Activated CD4-positive, alpha-beta memory T cell treated with anti-CD3 and anti-CD28 coated beads for 36 hours (primary cell): ENCODE data around the gene SPAAR. TPM values are rescaled to one million over a fixed set of nuclear protein-coding genes. Genes with fewer than 3 reads are reported as not detected.

Experiments used
- CTCF ChIA-PET: fragments of 350-600 bp; sonication (Branson Sonifier 250); formaldehyde crosslinking; loops from one replicate; lab custom pipeline; 2021; ENCODE audit warnings: antibody characterized with exemption, inconsistent platforms; lab: Charles Lee
- POLR2A ChIA-PET: fragments of 350-600 bp; sonication (Branson Sonifier 250); formaldehyde crosslinking; loops from one replicate; lab custom pipeline; 2021; ENCODE audit warnings: antibody characterized with exemption; lab: Charles Lee
- DNase-seq: peaks from one replicate; pipeline ENCODE4 v3.0.0-alpha.2; 2020
- H3K27ac Mint-ChIP-seq: one replicate; pipeline ENCODE4 v1.8.0; 2021; ENCODE audit warnings: mixed read lengths
- H3K27me3 Mint-ChIP-seq: one replicate; pipeline ENCODE4 v1.8.0; 2021; ENCODE audit warnings: mixed read lengths
- H3K36me3 Mint-ChIP-seq: one replicate; pipeline ENCODE4 v1.8.0; 2021; ENCODE audit warnings: mixed read lengths
- H3K4me1 Mint-ChIP-seq: one replicate; pipeline ENCODE4 v1.8.0; 2021; ENCODE audit warnings: low read depth, mixed read lengths
- H3K4me3 Mint-ChIP-seq: one replicate; pipeline ENCODE4 v1.8.0; 2021; ENCODE audit warnings: mild to moderate bottlenecking, mixed read lengths
- H3K9me3 Mint-ChIP-seq: one replicate; pipeline ENCODE4 v1.8.0; 2021; ENCODE audit warnings: mixed read lengths
- intact Hi-C: fragments of 100-400 bp; cut with micrococcal nuclease; formaldehyde crosslinking; loops from one replicate; pipeline ENCODE4 v1.15.1; 2023
- total RNA-seq, 2 experiments: library from RNA; stranded (reverse); gene quantifications; one replicate each; pipeline ENCODE4 v1.2.3, GENCODE V29; 2021

The SPAAR gene, protein sequence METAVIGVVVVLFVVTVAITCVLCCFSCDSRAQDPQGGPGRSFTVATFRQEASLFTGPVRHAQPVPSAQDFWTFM
- total RNA-seq, result not detected

DNA sequence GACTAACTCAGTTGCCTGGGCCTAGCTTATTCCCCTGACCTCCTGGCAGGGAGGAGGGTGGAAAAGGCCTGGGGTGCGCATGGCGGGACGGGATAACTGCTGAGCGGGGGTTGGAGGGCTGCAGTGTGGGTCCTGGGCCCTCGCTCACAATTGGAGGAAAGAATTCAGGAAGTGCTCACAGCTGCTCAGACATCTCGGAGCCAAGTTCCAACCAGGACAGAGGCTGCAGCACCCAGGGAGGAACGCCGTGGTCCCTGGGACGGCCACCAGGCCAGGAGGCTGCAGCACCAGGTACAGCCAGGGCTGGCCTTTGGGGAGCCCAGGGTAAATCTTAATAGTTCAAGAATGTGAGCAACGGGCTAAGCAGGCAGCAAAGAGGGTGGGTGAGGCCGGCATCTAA lies at the start of gene SPAAR:
SPAAR (plus strand) TSS at position 217 of the 400 bp plus-strand sequence. CDS start 974 bp downstream, outside the sequence.
- ChIA-PET POLR2A (no interaction called here), CTCF (interaction anchor here (3.3 kb wide), 1 partner anchor 36 kb away, joined by 25 read pairs; no protein-coding TSS in a partner anchor)
- Mint-ChIP-seq H3K9me3 (no peaks in the 10 kb centered on the region), H3K4me3 (no peak within 1 kb of the TSS), H3K27ac (no peak within 1 kb of the TSS), H3K4me1 (peaks cover 54% of the 10 kb centered on the region), H3K27me3 (no peaks in the 10 kb centered on the region), H3K36me3 (no peaks in the 10 kb centered on the region)
- intact Hi-C loops, result no loop called here
- no peak for DNase-seq

DNA sequence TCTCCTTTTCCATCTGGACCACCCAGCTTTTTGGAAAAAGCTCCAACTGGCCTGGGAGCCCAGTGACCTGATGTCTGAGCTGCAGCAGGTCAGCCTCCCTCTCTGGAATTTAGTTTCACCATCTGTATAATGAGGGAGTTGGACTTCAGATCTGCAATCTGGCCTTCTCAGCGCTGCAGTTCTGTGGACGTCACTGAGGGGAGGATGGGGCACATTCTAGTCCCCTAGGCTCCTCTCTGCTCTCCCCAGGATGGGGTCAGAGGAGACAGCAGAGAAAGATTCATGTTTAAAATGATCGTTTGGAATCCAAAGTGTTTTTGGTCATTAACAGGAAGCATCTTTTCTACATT lies 49.3 kb upstream of the SPAAR start:
- no peaks in the 10 kb centered on the region for H3K36me3 Mint-ChIP-seq
- no peak overlapping the region for H3K27ac Mint-ChIP-seq
- intact Hi-C loops, result no loop called here
- ChIA-PET POLR2A (no interaction called here), CTCF (interaction anchor here (1.5 to 1.8 kb wide), 2 partner anchors 34 to 70 kb away, joined by 5 read pairs; no protein-coding TSS in a partner anchor)
- peaks cover 15% of the 10 kb centered on the region for H3K27me3 Mint-ChIP-seq
- H3K4me1 Mint-ChIP-seq, result no peaks in the 10 kb centered on the region
- no peak overlapping the region for H3K4me3 Mint-ChIP-seq
- no peak for DNase-seq
- H3K9me3 Mint-ChIP-seq, result no peaks in the 10 kb centered on the region

GRCh38 chr9:35861161-35861897 lies 48.0 kb upstream of the SPAAR start:
- CTCF ChIA-PET, result interaction anchor here (1.2 to 1.8 kb wide), 3 partner anchors 21 to 71 kb away, joined by 5 to 6 read pairs (median 5); no protein-coding TSS in a partner anchor
- H3K36me3 Mint-ChIP-seq, result no peaks in the 10 kb centered on the region
- no peaks in the 10 kb centered on the region for H3K4me1 Mint-ChIP-seq
- peaks cover 15% of the 10 kb centered on the region for H3K27me3 Mint-ChIP-seq
- POLR2A ChIA-PET, result no interaction called here
- intact Hi-C loops, result no loop called here
- no peak for DNase-seq
- H3K4me3 Mint-ChIP-seq, result no peak overlapping the region
- no peaks in the 10 kb centered on the region for H3K9me3 Mint-ChIP-seq
- H3K27ac Mint-ChIP-seq, result no peak overlapping the region

GRCh38 chr9:35862328-35862727 lies 47.0 kb upstream of the SPAAR start:
- POLR2A ChIA-PET, result no interaction called here
- Mint-ChIP-seq H3K4me3 (no peak overlapping the region), H3K4me1 (no peaks in the 10 kb centered on the region), H3K9me3 (no peaks in the 10 kb centered on the region), H3K36me3 (no peaks in the 10 kb centered on the region), H3K27ac (no peak overlapping the region), H3K27me3 (peaks cover 15% of the 10 kb centered on the region)
- no peak for DNase-seq
- CTCF ChIA-PET, result interaction anchor here (2.9 kb wide), 1 partner anchor 20 kb away, joined by 19 read pairs; no protein-coding TSS in a partner anchor
- intact Hi-C loops, result no loop called here

GRCh38 chr9:35863583-35863982 lies 45.7 kb upstream of the SPAAR start:
- intact Hi-C loops, result no loop called here
- H3K4me3 Mint-ChIP-seq, result no peak overlapping the region
- no peaks in the 10 kb centered on the region for H3K36me3 Mint-ChIP-seq
- H3K27ac Mint-ChIP-seq, result no peak overlapping the region
- ChIA-PET POLR2A (no interaction called here), CTCF (interaction anchor here (0.8 to 2.9 kb wide), 2 partner anchors 19 to 73 kb away, joined by 4 to 19 read pairs; no protein-coding TSS in a partner anchor)
- DNase-seq, result no peak
- peaks cover 15% of the 10 kb centered on the region for H3K27me3 Mint-ChIP-seq
- H3K4me1 Mint-ChIP-seq, result no peaks in the 10 kb centered on the region
- H3K9me3 Mint-ChIP-seq, result no peaks in the 10 kb centered on the region

- no peaks in the 10 kb centered on the region for H3K9me3 Mint-ChIP-seq
- no peak overlapping the region for H3K27ac Mint-ChIP-seq
- peaks cover 15% of the 10 kb centered on the region for H3K27me3 Mint-ChIP-seq
- H3K36me3 Mint-ChIP-seq, result no peaks in the 10 kb centered on the region
- CTCF ChIA-PET, result interaction anchor here (0.6 to 2.9 kb wide), 3 partner anchors 14 to 75 kb away, joined by 3 to 19 read pairs (median 3); no protein-coding TSS in a partner anchor
- H3K4me3 Mint-ChIP-seq, result no peak overlapping the region
- POLR2A ChIA-PET, result no interaction called here
- no peaks in the 10 kb centered on the region for H3K4me1 Mint-ChIP-seq
- intact Hi-C loops, result no loop called here
- no peak for DNase-seq
Observed at GRCh38 chr9:35864695-35865255, 44.5 kb upstream of the SPAAR start.

GRCh38 chr9:35867538-35867937 lies 41.8 kb upstream of the SPAAR start:
- POLR2A ChIA-PET, result interaction anchor here (0.6 kb wide), 1 partner anchor 64 kb away, joined by 3 read pairs; no protein-coding TSS in a partner anchor
- H3K9me3 Mint-ChIP-seq, result no peaks in the 10 kb centered on the region

DNA sequence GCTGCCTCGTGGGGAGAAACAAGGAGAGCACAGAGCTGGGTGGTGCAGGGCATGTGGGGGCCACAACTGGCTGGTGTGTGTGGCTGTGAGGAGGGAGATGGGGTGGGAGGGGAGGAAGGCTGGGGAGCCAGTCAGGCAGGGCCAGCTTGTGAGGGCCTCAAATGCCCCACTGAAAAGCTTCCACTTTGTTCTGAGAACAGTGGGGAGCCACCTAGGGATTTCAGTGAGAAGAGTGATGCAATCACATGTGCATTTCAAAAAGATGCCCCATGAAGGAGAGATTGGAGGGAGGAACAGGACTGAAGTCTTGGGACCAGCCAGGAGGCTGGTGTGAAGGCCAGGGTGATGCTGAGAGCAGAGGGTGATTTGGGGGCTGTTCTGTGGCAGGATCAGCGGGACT lies 40.4 kb upstream of the SPAAR start:
- intact Hi-C loops, result no loop called here
- Mint-ChIP-seq H3K36me3 (no peaks in the 10 kb centered on the region), H3K4me3 (no peak overlapping the region), H3K4me1 (no peaks in the 10 kb centered on the region), H3K27ac (no peak overlapping the region), H3K27me3 (peaks cover 2% of the 10 kb centered on the region), H3K9me3 (no peaks in the 10 kb centered on the region)
- no peak for DNase-seq
- ChIA-PET CTCF (no interaction called here), POLR2A (no interaction called here)

More at GRCh38 chr9:35867538-35867937, 41.8 kb upstream of the SPAAR start:
- CTCF ChIA-PET, result no interaction called here
- no peaks in the 10 kb centered on the region for H3K36me3 Mint-ChIP-seq
- no peak overlapping the region for H3K27ac Mint-ChIP-seq
- H3K4me1 Mint-ChIP-seq, result no peaks in the 10 kb centered on the region
- intact Hi-C loops, result no loop called here
- no peak for DNase-seq
- H3K4me3 Mint-ChIP-seq, result no peak overlapping the region
- H3K27me3 Mint-ChIP-seq, result peaks cover 7% of the 10 kb centered on the region

DNA sequence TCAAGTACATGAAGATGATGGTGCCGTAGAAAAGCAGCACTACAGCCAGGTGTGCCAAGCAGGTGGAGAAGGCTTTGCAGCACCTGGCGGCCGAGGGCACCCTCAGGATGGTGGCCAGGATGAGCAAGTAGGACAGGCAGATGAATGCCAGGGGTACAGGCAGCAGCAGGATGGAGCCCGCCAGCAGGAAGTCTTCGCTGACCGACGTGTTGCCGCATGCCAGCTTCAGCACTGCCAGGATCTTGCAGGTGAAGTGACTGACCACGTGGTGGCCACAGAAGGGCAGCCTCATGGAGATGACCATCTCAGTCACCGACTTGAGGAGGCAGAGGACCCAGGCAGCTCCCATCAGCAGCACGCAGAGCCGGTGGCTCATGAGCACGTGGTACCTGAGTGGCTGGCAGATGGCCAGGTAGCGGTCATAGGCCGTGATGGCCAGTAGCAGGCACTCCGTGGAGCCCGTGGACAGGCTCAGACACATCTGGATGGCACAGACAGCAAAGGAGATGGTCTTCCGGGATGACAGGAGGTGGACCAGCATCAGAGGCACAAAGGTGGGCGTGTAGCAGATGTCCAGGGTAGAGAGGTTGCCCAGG lies 39.6 kb upstream of the SPAAR start:
- H3K4me3 Mint-ChIP-seq, result no peak overlapping the region
- no peak overlapping the region for H3K27ac Mint-ChIP-seq
- H3K4me1 Mint-ChIP-seq, result no peaks in the 10 kb centered on the region
- no peaks in the 10 kb centered on the region for H3K9me3 Mint-ChIP-seq
- intact Hi-C loops, result no loop called here
- no peak for DNase-seq
- POLR2A ChIA-PET, result no interaction called here
- CTCF ChIA-PET, result no interaction called here
- no peaks in the 10 kb centered on the region for H3K27me3 Mint-ChIP-seq
- no peaks in the 10 kb centered on the region for H3K36me3 Mint-ChIP-seq

DNA sequence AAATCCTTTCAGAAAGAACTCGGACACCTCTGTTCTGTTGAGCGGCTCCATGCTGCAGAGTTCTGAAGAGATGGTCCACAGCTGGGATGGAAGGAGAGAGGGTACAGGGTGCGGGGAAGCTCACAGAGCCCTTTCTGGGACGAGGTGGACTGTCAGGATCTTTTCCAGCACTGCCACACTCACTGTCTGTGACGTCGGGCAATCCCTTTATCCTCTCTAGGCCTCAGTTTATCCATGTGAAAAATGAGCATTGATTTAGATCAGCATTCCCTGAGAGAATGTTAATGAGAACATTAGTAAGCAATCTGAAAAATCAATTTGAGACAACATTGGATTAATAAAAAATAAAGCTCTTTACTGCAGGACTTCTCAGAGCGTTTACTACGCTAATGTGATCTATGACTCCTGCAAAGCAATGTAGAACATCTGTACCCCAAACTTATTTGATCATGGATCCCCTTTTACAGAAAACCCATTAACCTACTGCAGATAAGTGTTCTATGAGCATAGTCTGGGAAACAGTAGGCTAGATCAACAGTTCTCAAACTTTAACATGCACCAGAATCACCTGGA lies 38.9 kb upstream of the SPAAR start, which contains the start of gene OR13J1:
OR13J1 (minus strand) TSS at position 51 of the 573 bp plus-strand sequence; CDS start at position 51, 0 bp downstream.
- Mint-ChIP-seq H3K27me3 (no peaks in the 10 kb centered on the region), H3K36me3 (no peaks in the 10 kb centered on the region), H3K27ac (no peak within 1 kb of the TSS), H3K4me1 (no peaks in the 10 kb centered on the region), H3K9me3 (no peaks in the 10 kb centered on the region), H3K4me3 (no peak within 1 kb of the TSS)
- ChIA-PET CTCF (no interaction called here), POLR2A (no interaction called here)
- no peak for DNase-seq
- intact Hi-C loops, result no loop called here

DNA sequence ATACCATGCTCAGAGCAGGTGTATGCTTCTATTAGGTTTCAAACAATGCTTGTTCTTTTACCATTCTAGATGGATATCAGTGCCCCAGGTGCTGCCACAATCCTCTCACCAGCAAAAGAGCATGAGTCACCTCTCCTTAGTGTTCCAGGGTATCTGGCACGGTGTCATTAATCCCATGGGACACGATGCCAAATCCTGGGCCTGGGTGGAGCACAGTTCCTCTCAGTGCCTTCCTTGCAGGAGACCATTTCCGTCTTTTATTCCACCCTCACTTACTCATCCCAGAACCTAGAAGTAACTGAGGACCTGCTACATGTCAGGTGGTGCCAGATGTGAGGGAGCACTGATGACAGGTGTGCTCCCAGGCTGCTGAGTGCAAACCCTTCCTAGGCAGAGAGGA lies 37.7 kb upstream of the SPAAR start:
- Mint-ChIP-seq H3K9me3 (no peaks in the 10 kb centered on the region), H3K4me3 (no peak overlapping the region), H3K27ac (no peak overlapping the region), H3K27me3 (no peaks in the 10 kb centered on the region), H3K4me1 (no peaks in the 10 kb centered on the region), H3K36me3 (no peaks in the 10 kb centered on the region)
- ChIA-PET POLR2A (no interaction called here), CTCF (interaction anchor here (1.6 kb wide), 1 partner anchor 81 kb away, joined by 5 read pairs; no protein-coding TSS in a partner anchor)
- DNase-seq, result no peak
- intact Hi-C loops, result no loop called here

- Mint-ChIP-seq H3K27me3 (no peaks in the 10 kb centered on the region), H3K36me3 (peaks cover 2% of the 10 kb centered on the region), H3K4me3 (no peak overlapping the region), H3K27ac (no peak overlapping the region), H3K4me1 (no peaks in the 10 kb centered on the region), H3K9me3 (peaks cover 5% of the 10 kb centered on the region)
- DNase-seq, result no peak
- intact Hi-C loops, result no loop called here
- CTCF ChIA-PET, result interaction anchor here (0.7 to 1.6 kb wide), 5 partner anchors 8 to 136 kb away, joined by 3 to 5 read pairs (median 3); no protein-coding TSS in a partner anchor
- POLR2A ChIA-PET, result no interaction called here
Observed at GRCh38 chr9:35872505-35872904, 36.8 kb upstream of the SPAAR start.
